Activated T-cell treated with anti-CD3 and anti-CD28 coated beads, Interleukin-2, amount 50 U/mL, for 1 hour (primary cell): ENCODE data around the gene FITM2.
"Not testable (repeated sequence)": the region's sequence is repeated elsewhere in the genome, so short reads cannot be mapped to it uniquely, and the experiment has no call there.

Experiments used
- DNase-seq: peaks from one replicate; pipeline ENCODE4 v3.0.0-alpha.2; 2020

Gene FITM2

GRCh38 chr20:44328428-44328827, 17.4 kb upstream of the FITM2 start:
- DNase-seq = no peak

GRCh38 chr20:44327748-44328147, 16.7 kb upstream of the FITM2 start:
- not testable (repeated sequence) for DNase-seq

- DNase-seq = peak; percentile 51
Measured at GRCh38 chr20:44326391-44327159, 15.6 kb upstream of the FITM2 start.

- DNase-seq = no peak
Measured at GRCh38 chr20:44324343-44324742, 13.3 kb upstream of the FITM2 start.

- DNase-seq = no peak
Measured at GRCh38 chr20:44319839-44320422, 8.9 kb upstream of the FITM2 start.

- DNase-seq = no peak
Measured at GRCh38 chr20:44314870-44315269, 3.9 kb upstream of the FITM2 start.

- DNase-seq = no peak
Measured at GRCh38 chr20:44309763-44310663, 989 bp downstream of the FITM2 start.

- DNase-seq = no peak
Measured at GRCh38 chr20:44306927-44307326, 4.1 kb downstream of the FITM2 start.

- DNase-seq = no peak
Measured at GRCh38 chr20:44304383-44304782, 6.6 kb downstream of the FITM2 start.

GRCh38 chr20:44302736-44303135, 8.3 kb downstream of the FITM2 start:
- DNase-seq = no peak

GRCh38 chr20:44302026-44302669, 8.9 kb downstream of the FITM2 start:
- DNase-seq = no peak

- DNase-seq = no peak
Measured at GRCh38 chr20:44301285-44301684, 9.7 kb downstream of the FITM2 start.

GRCh38 chr20:44299011-44299535, 11.9 kb downstream of the FITM2 start:
- DNase-seq = not testable (repeated sequence)

GRCh38 chr20:44297721-44298120, 13.3 kb downstream of the FITM2 start:
- no peak for DNase-seq

GRCh38 chr20:44296011-44296410, 15.0 kb downstream of the FITM2 start:
- DNase-seq = no peak

GRCh38 chr20:44291754-44292153, 19.2 kb downstream of the FITM2 start:
- no peak for DNase-seq

- no peak for DNase-seq
Measured at GRCh38 chr20:44288252-44288651, 22.8 kb downstream of the FITM2 start.

GRCh38 chr20:44287272-44288097, 23.5 kb downstream of the FITM2 start:
- DNase-seq = no peak

GRCh38 chr20:44284032-44284431, 27.0 kb downstream of the FITM2 start:
- no peak for DNase-seq

GRCh38 chr20:44282192-44282591, 28.8 kb downstream of the FITM2 start:
- no peak for DNase-seq

- DNase-seq = no peak
Measured at GRCh38 chr20:44280387-44280786, 30.6 kb downstream of the FITM2 start.

- no peak for DNase-seq
Measured at GRCh38 chr20:44279228-44279627, 31.8 kb downstream of the FITM2 start.
